Mesenteric fat pad (tissue), 1 donor: Measurements from ENCODE around the gene TAS2R14. TPM values are rescaled to one million over a fixed set of nuclear protein-coding genes. Genes with fewer than 3 reads are reported as not detected.

ENCODE experiments used
- DNase-seq: peaks from one replicate; pipeline ENCODE4 v3.0.0-alpha.2; 2020; ENCODE audit warnings: low spot score
- total RNA-seq: library from RNA; stranded (reverse); fragmentation: NEBNext Ultra II Directional; extraction: Animal tissue kit (Norgen Biotek cat#: 25700); gene quantifications from one replicate; pipeline ENCODE4 v1.2.1, GENCODE V29; 2021
- donor health status: DM: yes; HTN: yes; CAD: no.

TAS2R14 gene
- total RNA-seq, 1 donor from 2014 or later, result 2.4 TPM

DNA sequence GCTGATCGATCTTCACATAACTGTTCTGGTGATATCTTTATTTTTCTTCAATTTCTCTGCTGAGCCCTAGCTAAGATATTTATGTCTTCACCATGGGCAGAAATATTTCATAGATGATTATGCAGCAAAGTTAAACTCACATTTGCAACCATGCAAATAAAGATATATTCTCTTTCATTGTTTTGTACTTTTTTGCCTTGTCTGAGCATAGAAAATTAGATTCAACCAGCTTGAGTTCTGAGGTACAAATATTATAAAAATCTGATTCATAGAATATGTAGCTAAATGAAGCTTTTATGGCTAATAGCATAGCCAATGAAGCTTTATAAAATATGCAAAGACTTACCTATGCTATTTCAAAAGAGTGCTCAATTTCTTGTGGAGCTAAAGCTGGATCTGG, 29.6 kb downstream of the TAS2R14 start, which contains the start of gene TAS2R13:
Gene TAS2R13, minus strand, starts transcription at position 101 of the 400 bp plus-strand sequence. CDS start 264 bp downstream, outside the sequence.
- no peak for DNase-seq

DNA sequence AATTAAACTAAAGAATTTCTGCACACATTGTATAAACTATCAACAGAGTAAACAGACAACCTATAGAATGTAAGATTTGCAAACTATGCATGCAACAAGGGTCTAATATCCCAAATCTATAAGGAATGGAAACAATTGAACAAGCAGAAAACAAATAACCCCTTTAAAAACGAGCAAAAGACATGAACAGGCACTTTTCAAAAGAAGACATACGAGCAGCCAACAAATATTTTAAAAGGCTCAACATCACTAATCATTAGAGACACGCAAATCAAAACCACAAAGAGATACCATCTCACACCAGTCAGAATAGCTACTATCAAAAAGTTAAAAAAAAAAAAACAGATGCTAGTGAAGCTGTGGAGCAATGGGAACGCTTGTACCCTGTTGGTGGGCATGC, 34.4 kb downstream of the TAS2R14 start:
- DNase-seq, result no peak

DNA sequence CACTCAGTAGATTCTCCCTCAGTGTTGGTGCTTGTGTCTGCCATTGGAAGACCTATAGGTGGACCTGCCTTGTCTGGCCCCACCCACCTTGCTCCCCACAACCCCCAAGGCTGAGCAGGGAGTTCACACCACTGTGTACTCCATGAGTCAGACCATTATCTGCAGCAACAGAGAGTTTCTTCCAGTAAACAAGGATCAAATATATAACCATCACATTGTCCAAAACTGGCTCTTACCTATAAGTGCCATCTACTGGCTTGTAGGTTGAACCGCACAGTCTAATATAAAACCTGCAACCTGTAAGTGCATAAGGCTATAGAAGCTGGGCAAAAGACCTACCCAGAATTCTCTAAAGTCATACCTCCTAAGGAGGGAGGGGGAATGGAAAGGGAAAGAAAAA, 37.6 kb downstream of the TAS2R14 start:
- DNase-seq, result no peak

DNA sequence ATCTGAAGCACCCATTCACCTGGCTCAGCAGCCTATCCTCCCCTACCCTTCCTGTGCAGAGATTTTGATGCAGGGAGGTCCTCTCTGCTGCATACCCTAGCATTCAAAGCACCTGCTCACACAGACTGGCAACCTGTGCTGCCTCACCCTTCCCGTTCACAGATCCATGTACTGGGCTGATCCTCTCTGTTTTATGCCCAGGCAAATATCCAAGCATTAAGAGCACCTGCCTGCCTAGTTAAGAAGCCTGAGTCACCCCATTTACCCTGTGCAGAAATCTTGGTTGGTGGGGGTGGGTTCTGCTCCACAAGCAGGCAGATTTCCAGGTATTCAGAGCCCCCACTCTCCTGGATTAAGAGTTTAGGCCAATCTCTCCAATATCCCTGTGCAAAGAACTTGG, 38.1 kb downstream of the TAS2R14 start:
- no peak for DNase-seq

DNA sequence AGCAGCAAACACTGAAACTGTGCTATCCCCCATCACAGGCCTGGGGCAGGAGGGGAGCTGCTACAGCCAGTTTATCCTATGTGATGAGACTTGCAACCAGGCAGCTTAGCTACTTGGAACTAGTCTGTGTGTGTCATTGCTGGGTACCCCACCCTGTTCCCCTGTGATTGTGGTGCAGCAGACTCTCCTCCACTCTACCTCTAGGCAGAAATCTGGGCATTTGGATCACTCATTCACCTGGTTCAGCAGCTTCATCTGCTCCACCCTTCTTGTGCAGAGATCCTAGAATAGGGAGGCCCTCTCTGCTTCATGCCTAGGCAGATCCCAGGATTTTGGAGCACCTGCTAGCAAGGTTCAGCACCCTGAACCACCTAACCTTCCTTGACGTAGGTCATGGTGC, 38.5 kb downstream of the TAS2R14 start:
- no peak for DNase-seq

DNA sequence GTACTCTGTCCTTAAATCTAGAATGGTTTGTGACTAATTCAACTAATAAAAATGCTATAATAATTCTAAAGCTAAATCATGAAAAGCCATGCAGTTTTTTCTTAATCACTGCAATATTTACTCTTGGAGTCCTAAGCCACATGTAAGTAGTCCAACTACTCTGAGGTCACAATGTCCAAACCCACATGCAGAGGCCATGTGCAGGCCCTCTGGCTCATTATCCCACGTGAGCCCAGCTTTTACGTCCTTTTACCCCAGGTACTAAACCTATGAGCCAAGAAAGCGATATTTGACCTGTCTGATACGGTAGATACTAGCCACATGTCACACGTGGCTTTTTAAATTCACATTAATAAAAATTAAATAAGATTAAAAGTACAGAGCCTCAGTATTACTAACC, 42.2 kb downstream of the TAS2R14 start:
- DNase-seq, result no peak

DNA sequence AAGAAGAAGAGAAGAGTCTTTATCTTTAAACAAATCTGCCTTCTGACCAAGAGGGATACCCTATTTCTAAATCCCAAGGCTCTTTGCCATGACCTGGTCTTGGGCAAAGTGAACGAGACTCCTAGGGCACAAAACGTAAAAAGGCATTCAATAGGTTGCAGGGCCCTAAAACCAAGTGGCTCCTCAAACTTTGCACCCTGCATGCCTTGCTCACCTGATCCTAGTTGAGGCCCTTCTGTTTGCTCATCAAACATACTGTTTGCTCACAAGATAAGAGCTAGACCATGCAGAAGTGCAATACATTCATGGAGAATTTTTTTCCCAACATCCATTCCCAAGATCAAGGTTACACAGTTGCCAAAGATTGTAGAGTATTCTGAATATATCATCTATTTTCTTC, 47.1 kb downstream of the TAS2R14 start:
- no peak for DNase-seq

DNA sequence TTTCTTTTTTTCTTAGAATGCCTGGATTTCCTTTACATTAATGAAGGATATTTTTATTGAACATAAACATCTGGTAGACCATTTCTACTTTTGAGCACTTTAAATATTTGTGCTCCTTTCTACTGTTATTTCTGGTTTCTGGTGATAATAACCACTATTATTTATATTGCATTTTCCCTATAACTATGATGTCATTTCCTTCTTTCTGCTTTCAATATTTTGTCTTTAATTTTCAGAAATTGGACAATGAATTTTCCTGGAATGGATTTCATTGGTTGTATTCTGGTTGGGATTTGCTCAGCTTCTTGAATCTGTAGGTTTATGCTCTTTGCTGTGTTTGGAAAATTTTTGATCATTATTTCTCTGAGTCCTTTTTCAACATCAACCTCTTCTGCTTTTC, 49.8 kb downstream of the TAS2R14 start:
- DNase-seq, result no peak

Other genes with a start within 250 kb of the TAS2R14 start
- gene YBX3, start 215.9 kb downstream of the TAS2R14 start, total RNA-seq, result 433 TPM
- not detected for gene TAS2R7, start 136.6 kb downstream of the TAS2R14 start, total RNA-seq
- gene TAS2R8, start 132.0 kb downstream of the TAS2R14 start, total RNA-seq, result not detected
- gene TAS2R9, start 129.1 kb downstream of the TAS2R14 start, total RNA-seq, result not detected
- 0.32 TPM for gene TAS2R10, start 112.9 kb downstream of the TAS2R14 start, total RNA-seq
- gene PRR4, start 89.8 kb downstream of the TAS2R14 start, total RNA-seq, result 0.93 TPM
- gene PRH1, start 55.0 kb downstream of the TAS2R14 start, total RNA-seq, result 13.0 TPM
- 1.2 TPM for gene TAS2R13, start 29.7 kb downstream of the TAS2R14 start, total RNA-seq
- not detected for gene PRH2, start 10.0 kb downstream of the TAS2R14 start, total RNA-seq
- 2.0 TPM for gene TAS2R50, start 47.6 kb upstream of the TAS2R14 start, total RNA-seq
- gene TAS2R20, start 59.0 kb upstream of the TAS2R14 start, total RNA-seq, result 1.5 TPM
- 2.8 TPM for gene TAS2R19, start 83.4 kb upstream of the TAS2R14 start, total RNA-seq
- 3.7 TPM for gene TAS2R31, start 92.1 kb upstream of the TAS2R14 start, total RNA-seq
- 1.8 TPM for gene TAS2R46, start 123.0 kb upstream of the TAS2R14 start, total RNA-seq
- not detected for gene TAS2R43, start 153.1 kb upstream of the TAS2R14 start, total RNA-seq
- gene TAS2R30, start 195.4 kb upstream of the TAS2R14 start, total RNA-seq, result 4.1 TPM
- gene SMIM10L1, start 231.9 kb upstream of the TAS2R14 start, total RNA-seq, result 8.6 TPM
- gene TAS2R42, start 247.7 kb upstream of the TAS2R14 start, total RNA-seq, result not detected